Measurements from ENCODE around the gene CDH23. TPM values are rescaled to one million over a fixed set of nuclear protein-coding genes. Genes with fewer than 3 reads are reported as not detected.

CDH23 gene
- total RNA-seq, 2 donors from 2014 or later = 3.9 to 74.8 TPM

GRCh38 chr10:71743866-71744265, 347.1 kb downstream of the CDH23 start:
- intact Hi-C loops (cut with DNase I) = no loop called here
- Histone ChIP-seq H3K9me3 (no peaks in the 10 kb centered on the region), H3K27ac (no peak overlapping the region), H3K4me3 (no peak overlapping the region), H3K27me3 (replicated peaks; ENCODE audit: insufficient read depth) (no peaks in the 10 kb centered on the region), H3K4me1 (replicated peaks) (no peaks in the 10 kb centered on the region), H3K36me3 (no peaks in the 10 kb centered on the region)
- TF ChIP-seq POLR2A (IDR thresholded peaks at IDR 0.05) = no peak
- TF ChIP-seq CTCF (IDR thresholded peaks at IDR 0.05) = no peak
- no peak for DNase-seq (ENCODE audit: low spot score)
- WGBS = 93% methylated on average over 1 of the region's 1 CpG

GRCh38 chr10:71744897-71745663, 348.4 kb downstream of the CDH23 start:
- H3K4me3 ChIP-seq = no peak overlapping the region
- H3K4me1 ChIP-seq (replicated peaks) = no peaks in the 10 kb centered on the region
- no peak for DNase-seq (ENCODE audit: low spot score)
- TF ChIP-seq CTCF (IDR thresholded peaks at IDR 0.05) (no peak), POLR2A (IDR thresholded peaks at IDR 0.05) (no peak), POLR2AphosphoS5 (IDR thresholded peaks at IDR 0.05) (no peak)
- intact Hi-C loops (cut with DNase I) = no loop called here
- 79% methylated on average over 8 of the region's 8 CpGs for WGBS
- no peaks in the 10 kb centered on the region for H3K27me3 ChIP-seq (replicated peaks; ENCODE audit: insufficient read depth)
- H3K36me3 ChIP-seq = no peaks in the 10 kb centered on the region
- no peaks in the 10 kb centered on the region for H3K9me3 ChIP-seq
- no peak overlapping the region for H3K27ac ChIP-seq

GRCh38 chr10:71745664-71746250, 349.0 kb downstream of the CDH23 start:
- Histone ChIP-seq H3K27ac (no peak overlapping the region), H3K4me3 (no peak overlapping the region), H3K4me1 (replicated peaks) (no peaks in the 10 kb centered on the region), H3K27me3 (replicated peaks; ENCODE audit: insufficient read depth) (no peaks in the 10 kb centered on the region), H3K9me3 (no peaks in the 10 kb centered on the region), H3K36me3 (no peaks in the 10 kb centered on the region)
- no peak for DNase-seq (ENCODE audit: low spot score)
- 100% methylated on average over 2 of the region's 2 CpGs for WGBS
- TF ChIP-seq CTCF (IDR thresholded peaks at IDR 0.05) (no peak), POLR2A (IDR thresholded peaks at IDR 0.05) (no peak)
- intact Hi-C loops (cut with DNase I) = no loop called here

GRCh38 chr10:71746344-71747037, 349.8 kb downstream of the CDH23 start:
- WGBS = 55% methylated on average over 13 of the region's 13 CpGs
- Histone ChIP-seq H3K4me3 (no peak overlapping the region), H3K27ac (peak overlapping the region; percentile 50 to 57), H3K9me3 (no peaks in the 10 kb centered on the region), H3K27me3 (replicated peaks; ENCODE audit: insufficient read depth) (no peaks in the 10 kb centered on the region), H3K36me3 (no peaks in the 10 kb centered on the region), H3K4me1 (replicated peaks) (no peaks in the 10 kb centered on the region)
- no peak for DNase-seq (ENCODE audit: low spot score)
- no peak for TF ChIP-seq CTCF (IDR thresholded peaks at IDR 0.05)
- no peak for TF ChIP-seq POLR2AphosphoS5 (IDR thresholded peaks at IDR 0.05)
- TF ChIP-seq POLR2A (IDR thresholded peaks at IDR 0.05) = no peak
- intact Hi-C loops (cut with DNase I) = no loop called here
